Measurements from ENCODE around the gene SLC44A2.

The SLC44A2 gene

GRCh38 chr19:10685210-10685609 is 59.9 kb downstream of the SLC44A2 start:
- no peaks in the 10 kb centered on the region for H3K9me3 ChIP-seq (replicated peaks in 1 of 11)
- H3K27me3 ChIP-seq, result no peaks in the 10 kb centered on the region
- peak overlapping the region in 1 of 11 experiments; percentile 8; a peak in 1 of 22 replicates for H3K9ac ChIP-seq
- H3K4me2 ChIP-seq, result no peak overlapping the region
- H3K4me3 ChIP-seq, result no peak overlapping the region
- no peak for TF ChIP-seq Cebpa-rat (IDR thresholded peaks at IDR 0.05)
- H3K4me1 ChIP-seq, result peaks cover 0 to 23% (median 9%) of the 10 kb centered on the region in 10 experiments; a peak in 12 of 20 replicates
- peaks cover 42 to 100% (median 100%) of the 10 kb centered on the region in 11 experiments; a peak in 21 of 22 replicates for H4K20me1 ChIP-seq
- H3K36me3 ChIP-seq, result peaks cover 98 to 100% (median 99%) of the 10 kb centered on the region in 11 experiments
- H3K27ac ChIP-seq, result no peak overlapping the region

GRCh38 chr19:10686193-10686592 is 60.8 kb downstream of the SLC44A2 start:
- no peak overlapping the region for H3K4me3 ChIP-seq
- H3K9me3 ChIP-seq (replicated peaks in 1 of 11), result no peaks in the 10 kb centered on the region
- H3K36me3 ChIP-seq, result peaks cover 98 to 100% (median 99%) of the 10 kb centered on the region in 11 experiments
- no peak overlapping the region for H3K4me2 ChIP-seq
- TF ChIP-seq Cebpa-rat (IDR thresholded peaks at IDR 0.05), result no peak
- no peak overlapping the region for H3K27ac ChIP-seq
- H3K4me1 ChIP-seq, result peaks cover 0 to 25% (median 15%) of the 10 kb centered on the region in 10 experiments; a peak in 12 of 20 replicates
- peaks cover 48 to 100% (median 100%) of the 10 kb centered on the region in 11 experiments; a peak in 21 of 22 replicates for H4K20me1 ChIP-seq
- H3K9ac ChIP-seq, result no peak overlapping the region
- H3K27me3 ChIP-seq, result no peaks in the 10 kb centered on the region

- H4K20me1 ChIP-seq, result peaks cover 55 to 100% (median 100%) of the 10 kb centered on the region in 11 experiments; a peak in 21 of 22 replicates
- H3K4me2 ChIP-seq, result no peak overlapping the region
- H3K27me3 ChIP-seq, result no peaks in the 10 kb centered on the region
- no peak overlapping the region for H3K27ac ChIP-seq
- H3K4me3 ChIP-seq, result no peak overlapping the region
- peaks cover 0 to 25% (median 15%) of the 10 kb centered on the region in 10 experiments; a peak in 12 of 20 replicates for H3K4me1 ChIP-seq
- H3K9me3 ChIP-seq (replicated peaks in 1 of 11), result no peaks in the 10 kb centered on the region
- no peak for TF ChIP-seq Cebpa-rat (IDR thresholded peaks at IDR 0.05)
- H3K36me3 ChIP-seq, result peaks cover 98 to 100% (median 99%) of the 10 kb centered on the region in 11 experiments
- no peak overlapping the region for H3K9ac ChIP-seq
These were observed 61.5 kb downstream of the SLC44A2 start for GRCh38 chr19:10686661-10687517.

GRCh38 chr19:10687518-10688288 is 62.4 kb downstream of the SLC44A2 start:
- Histone ChIP-seq H3K4me3 (no peak overlapping the region), H3K27ac (no peak overlapping the region; a peak in 2 of 22 replicates)

GRCh38 chr19:10688545-10689280 is 63.4 kb downstream of the SLC44A2 start:
- H3K9me3 ChIP-seq (replicated peaks in 1 of 11), result no peaks in the 10 kb centered on the region
- peaks cover 63 to 100% (median 100%) of the 10 kb centered on the region in 11 experiments; a peak in 21 of 22 replicates for H4K20me1 ChIP-seq
- H3K4me2 ChIP-seq, result peak overlapping the region in 2 of 11 experiments; percentile 0 to 30; a peak in 2 of 22 replicates
- peak overlapping the region in 3 of 11 experiments; percentile 60 to 61 (median 60); a peak in 5 of 22 replicates for H3K27ac ChIP-seq
- H3K4me3 ChIP-seq, result no peak overlapping the region
- no peak for TF ChIP-seq Cebpa-rat (IDR thresholded peaks at IDR 0.05)
- peaks cover 88 to 98% (median 95%) of the 10 kb centered on the region in 11 experiments for H3K36me3 ChIP-seq
- H3K9ac ChIP-seq, result 0 out of 22 replicates have a peak overlapping the region, but pooled peaks of 2 of the 11 experiments have one; percentile 14 to 22
- H3K4me1 ChIP-seq, result peaks cover 0 to 25% (median 15%) of the 10 kb centered on the region in 10 experiments; a peak in 13 of 20 replicates
- no peaks in the 10 kb centered on the region for H3K27me3 ChIP-seq

More at GRCh38 chr19:10687518-10688288, 62.4 kb downstream of the SLC44A2 start:
- no peaks in the 10 kb centered on the region for H3K9me3 ChIP-seq (replicated peaks in 1 of 11)
- H4K20me1 ChIP-seq, result peaks cover 63 to 100% (median 100%) of the 10 kb centered on the region in 11 experiments; a peak in 21 of 22 replicates
- peaks cover 0 to 25% (median 15%) of the 10 kb centered on the region in 10 experiments; a peak in 12 of 20 replicates for H3K4me1 ChIP-seq
- peaks cover 98 to 100% (median 99%) of the 10 kb centered on the region in 11 experiments for H3K36me3 ChIP-seq
- no peak overlapping the region for H3K9ac ChIP-seq
- no peaks in the 10 kb centered on the region for H3K27me3 ChIP-seq
- H3K4me2 ChIP-seq, result no peak overlapping the region
- TF ChIP-seq Cebpa-rat (IDR thresholded peaks at IDR 0.05), result no peak

- H3K4me2 ChIP-seq, result peak overlapping the region in 5 of 11 experiments; percentile 1 to 39 (median 21); a peak in 6 of 22 replicates
- H3K27ac ChIP-seq, result peak overlapping the region in 4 of 11 experiments; percentile 50 to 61 (median 58); a peak in 8 of 22 replicates
- peaks cover 71 to 82% (median 79%) of the 10 kb centered on the region in 11 experiments for H3K36me3 ChIP-seq
- H4K20me1 ChIP-seq, result peaks cover 52 to 100% (median 100%) of the 10 kb centered on the region in 11 experiments; a peak in 21 of 22 replicates
- H3K4me3 ChIP-seq, result no peak overlapping the region
- H3K27me3 ChIP-seq, result no peaks in the 10 kb centered on the region
- TF ChIP-seq Cebpa-rat (IDR thresholded peaks at IDR 0.05), result peak in 3 of 11 experiments; percentile 12 to 54 (median 43); a peak in 2 of 22 replicates
- H3K9ac ChIP-seq, result peak overlapping the region in 5 of 11 experiments; percentile 10 to 58 (median 25); a peak in 6 of 22 replicates
- H3K9me3 ChIP-seq (replicated peaks in 1 of 11), result no peaks in the 10 kb centered on the region
- peaks cover 10 to 42% (median 27%) of the 10 kb centered on the region in 10 experiments for H3K4me1 ChIP-seq
These were observed 65.0 kb downstream of the SLC44A2 start for GRCh38 chr19:10690341-10690781.

GRCh38 chr19:10691178-10691881 is 66.0 kb downstream of the SLC44A2 start:
- H3K4me2 ChIP-seq, result no peak overlapping the region
- H3K4me3 ChIP-seq, result no peak overlapping the region
- H3K27me3 ChIP-seq, result no peaks in the 10 kb centered on the region
- H3K27ac ChIP-seq, result peak overlapping the region in 4 of 11 experiments; percentile 50 to 61 (median 58); a peak in 5 of 22 replicates
- peaks cover 63 to 73% (median 70%) of the 10 kb centered on the region in 11 experiments for H3K36me3 ChIP-seq
- H3K9me3 ChIP-seq (replicated peaks in 1 of 11), result no peaks in the 10 kb centered on the region
- no peak overlapping the region for H3K9ac ChIP-seq
- TF ChIP-seq Cebpa-rat (IDR thresholded peaks at IDR 0.05), result no peak
- peaks cover 15 to 49% (median 35%) of the 10 kb centered on the region in 10 experiments for H3K4me1 ChIP-seq
- H4K20me1 ChIP-seq, result peaks cover 48 to 100% (median 98%) of the 10 kb centered on the region in 11 experiments; a peak in 21 of 22 replicates
